H1 (cell line): ENCODE results near the gene TKTL2. TPM values are rescaled to one million over a fixed set of nuclear protein-coding genes. Genes with fewer than 3 reads are reported as not detected.

ENCODE experiments used
- EGR1 ChIP-seq: IDR thresholded peaks from 2 replicates; pipeline ENCODE4 v1.6.1; 2011; ENCODE audit warnings: low read depth, low read length, borderline replicate concordance
- HDAC2 ChIP-seq, 2 experiments: fragments of 300-600 bp in 1 of 2; sonication (generic) in 1 of 2; IDR thresholded peaks; 2 replicates each; pipeline ENCODE4 v1.6.1; 2011 to 2012; ENCODE audit warnings: low read depth in 2 of 2, low read length in 2 of 2, mild to moderate bottlenecking in 2 of 2, moderate library complexity in 2 of 2, borderline replicate concordance in 1 of 2, inconsistent platforms in 1 of 2
- KDM1A ChIP-seq: fragments of 200-600, 300-600 bp; sonication (generic); IDR thresholded peaks from 2 replicates; pipeline ENCODE4 v1.7.1; 2016; ENCODE audit warnings: mild to moderate bottlenecking, low read length, borderline replicate concordance
- POU5F1 ChIP-seq: IDR thresholded peaks from 2 replicates; pipeline ENCODE4 v1.6.1; 2011; ENCODE audit warnings: low read depth, mild to moderate bottlenecking, low read length, moderate library complexity
- RNF2 ChIP-seq: fragments of 200-900, 300-1000 bp; sonication (generic); IDR thresholded peaks from 2 replicates; pipeline ENCODE4 v1.7.1; 2016; ENCODE audit warnings: borderline replicate concordance, low read depth, mild to moderate bottlenecking, antibody characterized with exemption, low read length; ENCODE audit not compliant: poor library complexity, severe bottlenecking; ENCODE audit errors: missing control alignments
- RXRA ChIP-seq: IDR thresholded peaks from 2 replicates; pipeline ENCODE4 v1.6.1; 2011; ENCODE audit warnings: low read depth, mild to moderate bottlenecking, low read length, moderate library complexity; ENCODE audit not compliant: insufficient read depth
- SP4 ChIP-seq: IDR thresholded peaks from 2 replicates; pipeline ENCODE4 v1.6.1; 2012; ENCODE audit warnings: low read length, inconsistent platforms
- polyA plus RNA-seq, 7 experiments: library from polyadenylated mRNA; depleted of rRNA in 3 of 7; stranded (reverse) in 5 of 7; unstranded in 2 of 7; fragments of >200 nt in 5 of 7; fragments of 200-250 nt in 2 of 7; gene quantifications; 1 replicate in 5 of 7; 2 replicates in 1 of 7; 4 replicates in 1 of 7; pipeline versions ENCODE4 v1.2.1 to v1.2.3, GENCODE V29; 2011 to 2013; ENCODE audit warnings: missing spikeins in 2 of 7, mixed read lengths in 2 of 7
- total RNA-seq: library from RNA; stranded (reverse); fragmentation: NEBNext Ultra II Directional; extraction: Animal tissue kit (Norgen Biotek cat#: 25700); gene quantifications from 2 replicates; pipeline ENCODE4 v1.2.1, GENCODE V29; 2021
- TF ChIP-seq, protein P1 (sequence below): IDR thresholded peaks from 2 replicates; pipeline ENCODE4 v1.6.1; 2012; ENCODE audit warnings: low read length, inconsistent platforms

Gene TKTL2
- total and polyA plus RNA-seq, 2 of the 8 experiments (the other 6 are each of a cell fraction or from before 2014, with no cell fraction given) = not detected

DNA sequence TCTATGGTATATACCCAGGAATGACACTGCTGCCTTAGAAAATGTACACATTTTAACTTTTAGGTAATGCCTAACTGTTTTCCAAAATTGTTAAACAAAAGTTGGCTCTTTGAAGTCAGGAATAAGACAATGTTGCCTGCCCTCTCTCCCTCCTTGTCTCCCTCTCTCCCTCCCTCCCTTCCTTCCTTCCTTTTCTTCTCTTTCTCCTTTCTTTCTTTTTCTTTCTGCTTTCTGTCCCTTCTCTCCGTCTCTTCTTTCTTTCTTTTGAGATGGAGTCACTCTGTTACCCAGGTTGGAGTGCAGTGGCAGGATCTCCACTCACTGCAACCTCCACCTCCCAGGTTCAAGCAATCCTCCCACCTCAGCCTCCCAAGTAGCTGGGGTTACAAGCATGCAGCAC is 16.4 kb upstream of the TKTL2 start (continued):
- TF ChIP-seq, protein P1, sequence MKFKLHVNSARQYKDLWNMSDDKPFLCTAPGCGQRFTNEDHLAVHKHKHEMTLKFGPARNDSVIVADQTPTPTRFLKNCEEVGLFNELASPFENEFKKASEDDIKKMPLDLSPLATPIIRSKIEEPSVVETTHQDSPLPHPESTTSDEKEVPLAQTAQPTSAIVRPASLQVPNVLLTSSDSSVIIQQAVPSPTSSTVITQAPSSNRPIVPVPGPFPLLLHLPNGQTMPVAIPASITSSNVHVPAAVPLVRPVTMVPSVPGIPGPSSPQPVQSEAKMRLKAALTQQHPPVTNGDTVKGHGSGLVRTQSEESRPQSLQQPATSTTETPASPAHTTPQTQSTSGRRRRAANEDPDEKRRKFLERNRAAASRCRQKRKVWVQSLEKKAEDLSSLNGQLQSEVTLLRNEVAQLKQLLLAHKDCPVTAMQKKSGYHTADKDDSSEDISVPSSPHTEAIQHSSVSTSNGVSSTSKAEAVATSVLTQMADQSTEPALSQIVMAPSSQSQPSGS = no peak
- TF ChIP-seq RXRA = no peak
- no peak for TF ChIP-seq EGR1
- TF ChIP-seq KDM1A = no peak
- no peak for TF ChIP-seq HDAC2 (IDR thresholded peaks at IDR 0.05; ENCODE audit: borderline replicate concordance in 1 of 2, low read depth in 2 of 2, low read length in 2 of 2)
- TF ChIP-seq POU5F1 = no peak
- TF ChIP-seq RNF2 = no peak
- no peak for TF ChIP-seq SP4
- TF ChIP-seq, all 59 proteins: peak for 0
